ENCODE results near the gene PRPF40A.

The PRPF40A gene

DNA sequence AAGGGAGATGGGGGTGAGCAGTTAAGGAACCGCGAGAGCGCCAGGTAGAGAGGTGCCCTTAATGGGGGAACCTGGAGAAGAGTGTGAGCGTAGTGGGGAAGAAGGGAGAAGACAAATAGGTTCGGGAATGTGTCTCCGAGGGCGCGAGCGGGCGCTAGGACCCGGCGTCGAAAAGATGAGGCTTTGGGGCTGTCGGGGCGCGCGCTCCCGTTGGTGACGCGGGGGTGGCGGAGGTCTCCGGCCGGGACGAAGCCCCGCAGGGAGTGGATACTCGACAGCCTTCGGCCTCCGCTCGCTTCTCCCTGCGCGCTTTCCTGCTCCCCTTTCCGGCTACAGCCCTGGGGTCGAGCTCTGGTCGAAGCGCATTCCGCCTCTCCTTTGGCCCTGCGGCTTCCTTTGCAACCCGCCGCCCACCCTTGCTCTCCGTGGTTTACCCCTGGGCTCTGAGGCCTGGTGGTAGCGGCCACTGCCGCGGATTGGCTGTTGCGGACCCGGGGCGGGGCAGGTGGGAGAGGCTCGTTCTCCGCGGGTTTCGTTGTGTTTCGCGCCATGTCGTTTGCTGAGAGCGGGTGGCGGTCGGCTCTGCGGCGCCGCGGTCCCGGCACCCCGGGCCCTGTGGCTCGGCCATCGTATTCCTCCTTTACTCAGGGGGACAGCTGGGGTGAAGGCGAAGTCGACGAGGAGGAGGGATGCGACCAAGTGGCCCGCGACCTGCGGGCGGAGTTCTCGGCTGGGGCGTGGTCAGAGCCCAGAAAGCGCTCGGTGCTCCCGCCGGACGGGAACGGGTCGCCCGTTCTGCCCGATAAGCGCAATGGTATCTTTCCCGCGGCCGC is 1.0 kb upstream of the PRPF40A start, which contains the start of gene ARL6IP6 (continued):
- TF ChIP-seq ZNF654 (tag by site-specific recombination; IDR thresholded peaks at IDR 0.05; ENCODE audit: low read depth) (0 out of 2 replicates have a peak, but pooled peaks have one; percentile 3), ZSCAN18 (tag by site-specific recombination; IDR thresholded peaks at IDR 0.05) (no peak), ZFHX2 (tag by site-specific recombination; conservative IDR thresholded peaks at IDR 0.05) (peak; percentile 93), HOXA7 (CRISPR knock-in tag; IDR thresholded peaks at IDR 0.05; ENCODE audit: borderline replicate concordance) (no peak), ZNF610 (tag by site-specific recombination; IDR thresholded peaks at IDR 0.05; ENCODE audit: borderline replicate concordance) (no peak), ZNF792 (tag by site-specific recombination; IDR thresholded peaks at IDR 0.05) (peak; percentile 58; the same call in 1 of the 2 replicates), ZNF23 (tag by site-specific recombination; IDR thresholded peaks at IDR 0.05; ENCODE audit: borderline replicate concordance) (no peak), HOXC10 (CRISPR knock-in tag; IDR thresholded peaks at IDR 0.05) (no peak), ZNF324 (tag by site-specific recombination; IDR thresholded peaks at IDR 0.05) (peak; percentile 70), SETDB1 (IDR thresholded peaks at IDR 0.05; ENCODE audit: insufficient read length, low read length) (no peak), ZNF274 (IDR thresholded peaks at IDR 0.05; ENCODE audit: low read length) (no peak), ZNF274 (tag by site-specific recombination; IDR thresholded peaks at IDR 0.05; ENCODE audit: borderline replicate concordance) (no peak), ZNF768 (tag by site-specific recombination; IDR thresholded peaks at IDR 0.05) (no peak), MZF1 (tag by site-specific recombination; IDR thresholded peaks at IDR 0.05; ENCODE audit: borderline replicate concordance) (no peak), ZIC2 (tag by site-specific recombination; IDR thresholded peaks at IDR 0.05) (no peak; the same call in 1 of the 2 replicates), ZNF529 (tag by site-specific recombination; IDR thresholded peaks at IDR 0.05; ENCODE audit: insufficient replicate concordance) (no peak), ZNF155 (tag by site-specific recombination; IDR thresholded peaks at IDR 0.05) (no peak), ZNF266 (tag by site-specific recombination; IDR thresholded peaks at IDR 0.05; ENCODE audit: low read depth) (no peak), YY1 (tag by site-specific recombination; IDR thresholded peaks at IDR 0.05) (peak; percentile 29), ZSCAN30 (tag by site-specific recombination; IDR thresholded peaks at IDR 0.05) (no peak), ZBTB1 (tag by site-specific recombination; IDR thresholded peaks at IDR 0.05) (peak; percentile 50; the same call in 1 of the 2 replicates), KLF17 (tag by site-specific recombination; IDR thresholded peaks at IDR 0.05) (peak; percentile 84; the same call in 1 of the 2 replicates), ZBTB8A (tag by site-specific recombination; IDR thresholded peaks at IDR 0.05) (no peak; the same call in 1 of the 2 replicates), ZNF433 (tag by site-specific recombination; IDR thresholded peaks at IDR 0.05; ENCODE audit: low read depth) (no peak), FEZF1 (tag by site-specific recombination; IDR thresholded peaks at IDR 0.05) (peak; percentile 31; the same call in 1 of the 2 replicates), CTCF (tag by site-specific recombination; IDR thresholded peaks at IDR 0.05) (no peak), ZNF404 (tag by site-specific recombination; IDR thresholded peaks at IDR 0.05) (no peak)
- TF ChIP-seq, protein P1, sequence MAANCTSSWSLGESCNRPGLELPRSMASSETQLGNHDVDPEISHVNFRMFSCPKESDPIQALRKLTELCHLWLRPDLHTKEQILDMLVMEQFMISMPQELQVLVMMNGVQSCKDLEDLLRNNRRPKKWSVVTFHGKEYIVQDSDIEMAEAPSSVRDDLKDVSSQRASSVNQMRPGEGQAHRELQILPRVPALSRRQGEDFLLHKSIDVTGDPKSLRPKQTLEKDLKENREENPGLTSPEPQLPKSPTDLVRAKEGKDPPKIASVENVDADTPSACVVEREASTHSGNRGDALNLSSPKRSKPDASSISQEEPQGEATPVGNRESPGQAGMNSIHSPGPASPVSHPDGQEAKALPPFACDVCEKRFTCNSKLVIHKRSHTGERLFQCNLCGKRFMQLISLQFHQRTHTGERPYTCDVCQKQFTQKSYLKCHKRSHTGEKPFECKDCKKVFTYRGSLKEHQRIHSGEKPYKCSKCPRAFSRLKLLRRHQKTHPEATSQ (tag by site-specific recombination; IDR thresholded peaks at IDR 0.05): 0 out of 2 replicates have a peak, but pooled peaks have one; percentile 63
- TF ChIP-seq, protein P2, sequence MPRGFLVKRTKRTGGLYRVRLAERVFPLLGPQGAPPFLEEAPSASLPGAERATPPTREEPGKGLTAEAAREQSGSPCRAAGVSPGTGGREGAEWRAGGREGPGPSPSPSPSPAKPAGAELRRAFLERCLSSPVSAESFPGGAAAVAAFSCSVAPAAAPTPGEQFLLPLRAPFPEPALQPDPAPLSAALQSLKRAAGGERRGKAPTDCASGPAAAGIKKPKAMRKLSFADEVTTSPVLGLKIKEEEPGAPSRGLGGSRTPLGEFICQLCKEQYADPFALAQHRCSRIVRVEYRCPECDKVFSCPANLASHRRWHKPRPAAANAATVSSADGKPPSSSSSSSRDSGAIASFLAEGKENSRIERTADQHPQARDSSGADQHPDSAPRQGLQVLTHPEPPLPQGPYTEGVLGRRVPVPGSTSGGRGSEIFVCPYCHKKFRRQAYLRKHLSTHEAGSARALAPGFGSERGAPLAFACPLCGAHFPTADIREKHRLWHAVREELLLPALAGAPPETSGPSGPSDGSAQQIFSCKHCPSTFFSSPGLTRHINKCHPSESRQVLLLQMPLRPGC (tag by site-specific recombination; IDR thresholded peaks at IDR 0.05): peak; percentile 81
- TF ChIP-seq, protein P3, sequence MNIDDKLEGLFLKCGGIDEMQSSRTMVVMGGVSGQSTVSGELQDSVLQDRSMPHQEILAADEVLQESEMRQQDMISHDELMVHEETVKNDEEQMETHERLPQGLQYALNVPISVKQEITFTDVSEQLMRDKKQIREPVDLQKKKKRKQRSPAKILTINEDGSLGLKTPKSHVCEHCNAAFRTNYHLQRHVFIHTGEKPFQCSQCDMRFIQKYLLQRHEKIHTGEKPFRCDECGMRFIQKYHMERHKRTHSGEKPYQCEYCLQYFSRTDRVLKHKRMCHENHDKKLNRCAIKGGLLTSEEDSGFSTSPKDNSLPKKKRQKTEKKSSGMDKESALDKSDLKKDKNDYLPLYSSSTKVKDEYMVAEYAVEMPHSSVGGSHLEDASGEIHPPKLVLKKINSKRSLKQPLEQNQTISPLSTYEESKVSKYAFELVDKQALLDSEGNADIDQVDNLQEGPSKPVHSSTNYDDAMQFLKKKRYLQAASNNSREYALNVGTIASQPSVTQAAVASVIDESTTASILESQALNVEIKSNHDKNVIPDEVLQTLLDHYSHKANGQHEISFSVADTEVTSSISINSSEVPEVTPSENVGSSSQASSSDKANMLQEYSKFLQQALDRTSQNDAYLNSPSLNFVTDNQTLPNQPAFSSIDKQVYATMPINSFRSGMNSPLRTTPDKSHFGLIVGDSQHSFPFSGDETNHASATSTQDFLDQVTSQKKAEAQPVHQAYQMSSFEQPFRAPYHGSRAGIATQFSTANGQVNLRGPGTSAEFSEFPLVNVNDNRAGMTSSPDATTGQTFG (tag by site-specific recombination; IDR thresholded peaks at IDR 0.05; ENCODE audit: borderline replicate concordance): no peak; the same call in 1 of the 2 replicates
